COLO668 (cell line): ENCODE measurements around the gene AFDN.

Experiments used
- DNase-seq: peaks from one replicate; lab custom pipeline; 2025; ENCODE audit not compliant: unreplicated experiment; lab: John Stamatoyannopoulos, UW

The AFDN gene

GRCh38 chr6:167946007-167946406 lies 119.3 kb downstream of the AFDN start:
- no peak for DNase-seq

GRCh38 chr6:167946604-167947003 lies 119.9 kb downstream of the AFDN start:
- no peak for DNase-seq

- no peak for DNase-seq
Observed at GRCh38 chr6:167947716-167948115, 121.0 kb downstream of the AFDN start.

- no peak for DNase-seq
Observed at GRCh38 chr6:167948716-167949115, 122.0 kb downstream of the AFDN start.

DNA sequence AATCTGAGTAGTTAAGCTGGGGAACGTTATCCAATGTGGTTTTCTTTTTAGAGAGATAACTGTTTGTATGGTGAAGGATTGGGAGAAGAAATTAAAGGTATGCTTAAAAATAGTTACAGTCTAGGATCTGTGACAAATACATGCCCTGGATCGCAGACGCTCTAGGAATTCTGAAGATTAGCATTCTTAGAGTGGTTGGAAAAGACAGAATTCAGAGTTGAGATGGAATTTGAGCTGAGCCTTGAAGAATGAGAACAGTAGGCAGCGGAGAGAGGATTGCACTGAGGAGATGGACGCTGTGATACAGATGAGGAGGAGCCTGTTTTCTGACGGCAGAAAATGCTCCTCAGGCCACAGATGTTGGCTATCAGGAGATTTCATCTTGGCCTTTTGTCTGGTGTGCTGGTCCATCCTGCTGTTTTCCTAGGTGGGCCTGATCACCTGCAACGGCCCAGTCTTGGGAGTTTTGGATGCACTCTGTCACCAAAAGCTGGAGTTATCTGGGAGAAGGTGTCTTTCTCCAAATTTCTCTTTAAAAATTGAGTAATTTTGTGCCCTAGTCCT lies 122.5 kb downstream of the AFDN start:
- no peak for DNase-seq

DNA sequence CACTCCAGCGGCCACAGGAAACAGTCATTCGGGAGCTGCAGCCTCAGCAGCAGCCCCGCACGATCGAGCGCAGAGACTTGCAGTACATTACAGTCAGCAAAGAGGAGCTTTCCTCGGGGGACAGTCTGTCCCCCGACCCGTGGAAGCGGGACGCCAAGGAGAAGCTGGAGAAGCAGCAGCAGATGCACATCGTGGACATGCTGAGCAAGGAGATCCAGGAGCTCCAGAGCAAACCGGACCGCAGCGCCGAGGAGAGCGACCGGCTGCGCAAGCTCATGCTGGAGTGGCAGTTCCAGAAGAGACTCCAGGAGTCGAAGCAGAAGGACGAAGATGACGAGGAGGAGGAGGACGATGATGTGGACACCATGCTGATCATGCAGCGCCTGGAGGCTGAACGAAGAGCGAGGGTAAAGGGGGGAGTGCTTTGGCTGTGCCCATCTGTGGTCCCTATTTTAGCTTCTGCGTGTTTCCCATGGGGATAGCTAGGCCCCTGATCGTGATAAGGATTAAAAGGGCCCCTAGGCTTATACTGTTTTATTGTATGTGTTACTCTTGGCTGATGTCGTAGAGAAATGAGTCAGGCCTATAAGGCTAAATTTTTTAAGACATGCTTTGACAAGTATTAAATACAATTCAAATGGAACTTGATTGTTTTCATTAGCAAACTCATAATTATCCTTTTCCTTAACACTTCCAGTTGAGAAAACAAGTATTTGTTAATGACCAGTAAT lies 125.2 kb downstream of the AFDN start:
- DNase-seq, result no peak

DNA sequence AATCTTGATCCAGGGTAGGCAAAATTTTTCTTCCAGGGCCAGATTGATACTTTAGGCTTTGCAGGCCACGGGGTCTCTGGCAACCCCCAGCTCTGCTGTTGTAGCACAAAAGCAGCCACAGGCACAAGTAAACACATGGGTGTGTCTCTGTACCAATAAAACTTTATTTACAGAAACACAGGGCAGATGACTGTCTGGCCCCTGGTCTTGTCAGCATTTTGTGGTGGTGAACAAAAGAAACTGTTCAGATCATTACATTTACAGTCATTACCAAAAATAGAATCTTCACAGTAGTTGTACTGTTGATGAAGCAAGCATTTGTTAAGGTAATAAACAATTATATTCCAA lies 125.8 kb downstream of the AFDN start:
- no peak for DNase-seq

DNA sequence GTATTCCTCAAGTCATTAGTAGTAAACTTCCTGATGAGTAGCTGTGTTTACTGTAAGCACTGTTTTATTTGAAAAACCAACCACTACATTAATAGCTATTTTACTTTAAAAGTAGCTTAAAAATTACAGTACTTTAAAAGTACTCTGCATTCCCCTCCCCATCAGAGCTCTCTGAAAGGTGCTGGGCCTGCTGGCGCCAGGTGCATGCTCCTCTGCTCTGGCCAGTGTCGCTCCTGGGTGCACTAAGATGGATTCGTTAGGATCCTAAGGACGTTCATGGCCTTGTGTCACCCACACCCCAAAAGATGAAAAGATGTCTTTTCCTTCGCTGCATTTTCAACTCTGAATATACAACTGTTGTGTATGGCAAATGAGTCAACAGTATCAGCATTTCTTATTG lies 126.8 kb downstream of the AFDN start:
- no peak for DNase-seq

DNA sequence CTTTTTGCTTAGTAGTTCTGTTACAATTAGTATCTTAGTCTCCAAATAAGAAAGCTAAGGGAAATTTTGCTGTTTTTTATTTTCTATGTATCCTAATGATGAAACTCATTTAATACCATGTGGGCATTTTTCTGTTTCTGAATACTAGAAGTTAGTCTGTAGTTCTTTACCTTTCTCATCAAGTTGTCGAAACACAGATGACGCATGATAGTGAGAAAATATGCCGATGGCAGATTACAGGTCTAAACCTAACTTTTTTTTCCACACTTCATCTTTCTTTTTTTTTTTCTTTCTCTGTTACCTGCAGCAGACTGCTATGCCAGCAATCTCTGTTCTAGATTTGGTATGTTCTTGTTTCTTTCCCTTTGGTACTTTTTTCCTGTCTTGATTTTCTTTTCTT lies 127.4 kb downstream of the AFDN start:
- DNase-seq, result no peak

GRCh38 chr6:167956491-167956890 lies 129.8 kb downstream of the AFDN start:
- DNase-seq, result no peak

- no peak for DNase-seq
Observed at GRCh38 chr6:167956983-167957492, 130.3 kb downstream of the AFDN start.

DNA sequence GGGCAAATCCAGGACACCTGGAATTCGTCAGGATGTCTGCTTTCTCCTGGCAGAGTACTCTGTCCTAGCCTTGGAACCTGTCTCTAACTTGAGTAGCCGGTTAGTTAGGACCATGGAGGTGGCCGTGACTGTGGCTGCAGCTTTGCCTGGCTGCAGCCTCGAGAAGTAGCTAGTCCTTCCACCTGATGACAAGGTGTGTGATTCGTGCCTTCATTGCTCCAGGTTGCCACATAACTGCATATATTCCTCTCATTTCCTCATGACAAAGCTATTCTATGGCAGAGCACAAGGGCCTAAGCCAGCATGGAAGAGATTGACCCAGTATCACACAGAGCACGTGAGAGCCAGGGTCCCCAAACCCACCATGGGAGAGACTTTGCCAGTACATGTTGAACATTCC lies 130.9 kb downstream of the AFDN start:
- DNase-seq, result no peak

- no peak for DNase-seq
Observed at GRCh38 chr6:167960579-167960978, 133.9 kb downstream of the AFDN start.

DNA sequence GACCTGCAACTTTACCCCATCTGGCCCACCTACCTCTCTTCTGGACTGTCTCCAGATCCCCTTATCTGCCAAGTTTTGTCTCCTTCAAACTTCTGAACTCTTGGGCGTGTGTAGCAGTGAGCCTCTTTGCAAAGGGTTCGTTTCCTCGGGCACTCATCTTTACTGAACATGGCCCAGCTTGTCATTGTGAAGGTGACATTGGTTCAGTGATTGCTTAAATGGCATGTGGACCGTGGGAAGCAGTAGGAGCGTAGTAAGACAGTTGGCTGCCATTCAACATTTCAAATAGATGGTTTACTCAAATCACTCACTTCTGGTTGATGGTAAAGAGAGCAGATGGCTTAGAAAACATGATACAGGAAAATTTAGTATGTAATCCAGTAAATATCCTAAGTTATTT lies 136.0 kb downstream of the AFDN start:
- DNase-seq, result no peak

- DNase-seq, result no peak
Observed at GRCh38 chr6:167963589-167964057, 136.9 kb downstream of the AFDN start.

- DNase-seq, result no peak
Observed at GRCh38 chr6:167965592-167966539, 139.2 kb downstream of the AFDN start.

DNA sequence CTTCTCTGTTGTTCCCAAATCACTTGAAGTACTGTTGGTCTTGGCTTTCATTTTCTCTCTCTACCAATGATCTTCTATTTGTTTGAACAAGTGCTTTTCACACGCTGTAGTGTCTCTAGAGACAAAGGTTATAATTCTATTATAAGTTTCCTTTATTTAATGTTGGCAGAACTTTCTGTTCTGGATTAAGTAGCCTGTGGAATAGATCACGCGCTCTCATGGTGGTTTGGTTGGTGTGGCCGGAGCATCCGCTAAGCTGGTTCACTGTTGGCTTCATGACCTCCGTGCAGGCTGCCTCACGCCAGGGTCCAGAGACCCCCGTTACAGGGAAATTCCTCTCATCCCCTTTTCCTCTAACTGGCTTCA lies 139.8 kb downstream of the AFDN start:
- DNase-seq, result no peak

DNA sequence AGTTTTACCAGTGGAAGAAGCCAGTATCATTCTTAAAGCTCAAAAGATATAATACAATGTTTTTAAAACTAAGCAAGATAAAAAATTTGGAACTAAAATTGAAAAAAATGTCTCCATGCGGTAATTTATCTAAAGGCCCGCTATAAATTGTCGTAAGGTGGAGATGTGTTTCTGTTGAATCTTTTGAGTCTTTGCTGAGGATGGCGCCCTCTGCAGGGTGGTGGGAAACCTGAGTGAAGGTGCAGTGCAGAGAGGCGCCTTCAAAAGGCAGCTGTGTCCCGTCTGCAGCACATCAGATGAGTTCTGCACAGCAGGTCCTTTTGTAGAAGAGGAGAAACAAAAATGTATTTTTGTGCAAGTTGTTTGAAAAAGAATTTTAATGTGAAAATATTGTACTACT lies 141.4 kb downstream of the AFDN start:
- peak; percentile 18 for DNase-seq

DNA sequence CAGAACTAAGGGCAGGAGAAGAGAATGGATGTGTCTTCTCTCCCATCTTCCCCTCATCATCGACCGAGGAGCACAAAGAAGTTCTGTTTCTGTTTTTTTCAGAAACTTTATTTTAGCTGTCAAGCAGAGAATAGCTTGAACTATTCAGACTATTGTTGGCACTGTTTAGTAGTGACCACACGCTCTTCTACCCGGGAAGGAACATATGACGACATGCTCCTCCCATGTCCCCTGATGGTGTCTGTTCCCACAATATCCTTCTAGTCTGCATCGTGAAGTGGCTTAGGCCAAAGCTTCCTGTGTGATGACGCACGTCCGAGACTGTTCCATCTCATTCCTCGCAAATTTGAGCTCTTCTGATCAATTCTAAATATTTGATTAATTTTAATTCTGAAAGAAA lies 143.5 kb downstream of the AFDN start:
- DNase-seq, result no peak

DNA sequence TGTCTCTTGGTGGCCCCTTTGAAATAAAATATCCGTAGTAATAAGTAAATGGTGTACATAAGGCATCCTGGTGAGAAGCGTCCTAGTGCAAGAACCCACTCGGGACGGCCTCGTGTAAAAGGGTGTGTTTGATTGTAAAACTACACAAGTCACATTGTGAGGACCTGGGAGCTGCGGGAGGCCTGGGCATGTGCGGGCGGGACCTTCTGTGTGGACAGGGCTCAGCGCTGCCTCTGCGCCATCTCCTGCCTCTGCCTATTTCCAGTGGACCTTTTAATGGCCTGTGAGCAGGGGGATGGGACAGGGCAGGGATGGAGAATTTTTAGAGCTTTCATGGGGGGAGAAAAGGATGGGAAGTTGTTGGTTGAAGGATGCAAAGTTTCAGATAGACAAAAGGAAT lies 145.5 kb downstream of the AFDN start:
- DNase-seq, result no peak

DNA sequence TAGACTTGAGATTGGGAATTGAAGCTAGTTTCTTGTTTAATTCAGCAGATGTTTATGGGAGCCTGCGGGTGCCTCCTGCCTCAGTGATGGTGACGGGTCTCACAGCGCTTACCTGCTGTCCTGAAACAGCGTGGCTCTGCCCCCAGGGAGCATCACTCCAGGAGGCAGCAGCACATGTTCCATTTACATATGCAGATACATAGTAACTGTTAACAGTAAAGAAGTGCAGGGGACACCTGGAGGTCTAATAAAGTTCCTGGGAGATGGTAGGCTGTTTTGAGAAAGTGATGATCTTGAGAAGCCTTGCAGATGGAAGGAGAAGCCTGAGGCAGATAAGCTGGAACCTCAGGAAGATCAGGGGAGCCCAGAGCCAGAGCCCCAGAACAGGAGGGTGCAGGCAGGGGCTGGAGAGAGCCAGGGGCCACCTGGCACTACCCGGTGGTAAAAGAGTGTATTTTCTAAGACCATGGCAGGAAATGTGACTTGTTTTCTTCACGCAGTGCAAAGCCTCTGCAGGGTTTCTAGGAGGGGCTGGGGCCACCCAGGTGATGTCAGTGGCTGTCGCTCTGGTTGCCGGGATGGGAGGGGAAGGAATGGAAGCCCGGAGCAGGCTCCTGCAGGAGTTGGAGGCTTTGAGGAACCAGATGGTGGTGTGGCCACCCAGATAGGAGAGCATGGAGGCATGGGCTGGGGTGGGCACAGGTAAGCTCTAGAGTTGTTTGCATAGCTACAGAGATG lies 146.6 kb downstream of the AFDN start:
- no peak for DNase-seq
